Measurements from ENCODE around the gene DPP6. TPM values are rescaled to one million over a fixed set of nuclear protein-coding genes. Genes with fewer than 3 reads are reported as not detected.

Gene DPP6
- total RNA-seq, 1 donor from 2014 or later: 0.48 TPM

- Histone ChIP-seq H3K36me3 (ENCODE audit: insufficient read depth, low read length) (no peaks in the 10 kb centered on the region), H3K4me3 (ENCODE audit: insufficient read depth, low read depth, low read length) (no peak overlapping the region), H3K27me3 (ENCODE audit: insufficient read depth, low read length) (peaks cover 5% of the 10 kb centered on the region), H4K20me1 (ENCODE audit: insufficient read depth, low read length) (no peaks in the 10 kb centered on the region), H2AFZ (ENCODE audit: low read depth, low read length) (no peak overlapping the region), H3K9ac (ENCODE audit: low read length) (no peak overlapping the region), H3K4me2 (ENCODE audit: low read length) (no peak overlapping the region), H3K9me3 (ENCODE audit: insufficient read depth, low read depth, low read length) (peaks cover 3% of the 10 kb centered on the region), H3K4me1 (ENCODE audit: insufficient read depth, low read length) (no peaks in the 10 kb centered on the region), H3K79me2 (ENCODE audit: insufficient read depth, low read length) (no peaks in the 10 kb centered on the region), H3K27ac (ENCODE audit: low read depth, low read length) (no peak overlapping the region)
- Mint-ChIP-seq H3K27me3 (ENCODE audit: low read depth, unreplicated experiment) (peaks cover 29% of the 10 kb centered on the region), H3K4me1 (ENCODE audit: low read depth, unreplicated experiment) (peaks cover 3% of the 10 kb centered on the region), H3K9me3 (ENCODE audit: unreplicated experiment) (peaks cover 11% of the 10 kb centered on the region), H3K27ac (ENCODE audit: unreplicated experiment) (no peak overlapping the region), H3K36me3 (ENCODE audit: low read depth, unreplicated experiment) (no peaks in the 10 kb centered on the region), H3K4me3 (ENCODE audit: unreplicated experiment) (no peak overlapping the region)
- no peak for DNase-seq (ENCODE audit: low read depth)
- TF ChIP-seq, protein P1, sequence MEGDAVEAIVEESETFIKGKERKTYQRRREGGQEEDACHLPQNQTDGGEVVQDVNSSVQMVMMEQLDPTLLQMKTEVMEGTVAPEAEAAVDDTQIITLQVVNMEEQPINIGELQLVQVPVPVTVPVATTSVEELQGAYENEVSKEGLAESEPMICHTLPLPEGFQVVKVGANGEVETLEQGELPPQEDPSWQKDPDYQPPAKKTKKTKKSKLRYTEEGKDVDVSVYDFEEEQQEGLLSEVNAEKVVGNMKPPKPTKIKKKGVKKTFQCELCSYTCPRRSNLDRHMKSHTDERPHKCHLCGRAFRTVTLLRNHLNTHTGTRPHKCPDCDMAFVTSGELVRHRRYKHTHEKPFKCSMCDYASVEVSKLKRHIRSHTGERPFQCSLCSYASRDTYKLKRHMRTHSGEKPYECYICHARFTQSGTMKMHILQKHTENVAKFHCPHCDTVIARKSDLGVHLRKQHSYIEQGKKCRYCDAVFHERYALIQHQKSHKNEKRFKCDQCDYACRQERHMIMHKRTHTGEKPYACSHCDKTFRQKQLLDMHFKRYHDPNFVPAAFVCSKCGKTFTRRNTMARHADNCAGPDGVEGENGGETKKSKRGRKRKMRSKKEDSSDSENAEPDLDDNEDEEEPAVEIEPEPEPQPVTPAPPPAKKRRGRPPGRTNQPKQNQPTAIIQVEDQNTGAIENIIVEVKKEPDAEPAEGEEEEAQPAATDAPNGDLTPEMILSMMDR (IDR thresholded peaks at IDR 0.05; ENCODE audit: insufficient read depth, low read depth, low read length): no peak
- TF ChIP-seq EZH2 (IDR thresholded peaks at IDR 0.05; ENCODE audit: insufficient read depth, low read length): no peak
- no peak for FAIRE-seq
Observed at GRCh38 chr7:154910125-154910524, 857.9 kb downstream of the DPP6 start.

- no peak for TF ChIP-seq EZH2 (IDR thresholded peaks at IDR 0.05; ENCODE audit: insufficient read depth, low read length)
- TF ChIP-seq, protein P1 (IDR thresholded peaks at IDR 0.05; ENCODE audit: insufficient read depth, low read depth, low read length): no peak
- Histone ChIP-seq H4K20me1 (ENCODE audit: insufficient read depth, low read length) (no peaks in the 10 kb centered on the region), H3K36me3 (ENCODE audit: insufficient read depth, low read length) (no peaks in the 10 kb centered on the region), H3K9ac (ENCODE audit: low read length) (no peak overlapping the region), H3K4me3 (ENCODE audit: insufficient read depth, low read depth, low read length) (no peak overlapping the region), H3K4me1 (ENCODE audit: insufficient read depth, low read length) (no peaks in the 10 kb centered on the region), H3K27ac (ENCODE audit: low read depth, low read length) (no peak overlapping the region), H3K4me2 (ENCODE audit: low read length) (no peak overlapping the region), H3K27me3 (ENCODE audit: insufficient read depth, low read length) (peaks cover 5% of the 10 kb centered on the region), H3K79me2 (ENCODE audit: insufficient read depth, low read length) (no peaks in the 10 kb centered on the region), H2AFZ (ENCODE audit: low read depth, low read length) (no peak overlapping the region), H3K9me3 (ENCODE audit: insufficient read depth, low read depth, low read length) (peaks cover 3% of the 10 kb centered on the region)
- H3K27me3 Mint-ChIP-seq (ENCODE audit: low read depth, unreplicated experiment): peaks cover 30% of the 10 kb centered on the region
- FAIRE-seq: no peak
- H3K9me3 Mint-ChIP-seq (ENCODE audit: unreplicated experiment): peaks cover 11% of the 10 kb centered on the region
- peaks cover 3% of the 10 kb centered on the region for H3K4me1 Mint-ChIP-seq (ENCODE audit: low read depth, unreplicated experiment)
- no peaks in the 10 kb centered on the region for H3K36me3 Mint-ChIP-seq (ENCODE audit: low read depth, unreplicated experiment)
- no peak for DNase-seq (ENCODE audit: low read depth)
- no peak overlapping the region for H3K27ac Mint-ChIP-seq (ENCODE audit: unreplicated experiment)
- H3K4me3 Mint-ChIP-seq (ENCODE audit: unreplicated experiment): no peak overlapping the region
Observed at GRCh38 chr7:154910977-154911376, 858.8 kb downstream of the DPP6 start.

- FAIRE-seq: no peak
Observed at GRCh38 chr7:154911411-154911810, 859.2 kb downstream of the DPP6 start.

More at GRCh38 chr7:154911411-154911810, 859.2 kb downstream of the DPP6 start:
- Histone ChIP-seq H3K27me3 (ENCODE audit: insufficient read depth, low read length) (peaks cover 5% of the 10 kb centered on the region), H3K9me3 (ENCODE audit: insufficient read depth, low read depth, low read length) (peaks cover 3% of the 10 kb centered on the region), H2AFZ (ENCODE audit: low read depth, low read length) (no peak overlapping the region), H3K36me3 (ENCODE audit: insufficient read depth, low read length) (no peaks in the 10 kb centered on the region), H3K9ac (ENCODE audit: low read length) (no peak overlapping the region), H3K4me2 (ENCODE audit: low read length) (no peak overlapping the region), H3K79me2 (ENCODE audit: insufficient read depth, low read length) (no peaks in the 10 kb centered on the region), H3K4me1 (ENCODE audit: insufficient read depth, low read length) (no peaks in the 10 kb centered on the region), H3K4me3 (ENCODE audit: insufficient read depth, low read depth, low read length) (no peak overlapping the region), H3K27ac (ENCODE audit: low read depth, low read length) (no peak overlapping the region), H4K20me1 (ENCODE audit: insufficient read depth, low read length) (no peaks in the 10 kb centered on the region)
- Mint-ChIP-seq H3K27ac (ENCODE audit: unreplicated experiment) (no peak overlapping the region), H3K4me3 (ENCODE audit: unreplicated experiment) (no peak overlapping the region), H3K27me3 (ENCODE audit: low read depth, unreplicated experiment) (peaks cover 33% of the 10 kb centered on the region), H3K36me3 (ENCODE audit: low read depth, unreplicated experiment) (no peaks in the 10 kb centered on the region), H3K4me1 (ENCODE audit: low read depth, unreplicated experiment) (peaks cover 3% of the 10 kb centered on the region), H3K9me3 (ENCODE audit: unreplicated experiment) (peaks cover 11% of the 10 kb centered on the region)
- no peak for TF ChIP-seq EZH2 (IDR thresholded peaks at IDR 0.05; ENCODE audit: insufficient read depth, low read length)
- TF ChIP-seq, protein P1 (IDR thresholded peaks at IDR 0.05; ENCODE audit: insufficient read depth, low read depth, low read length): no peak
- no peak for DNase-seq (ENCODE audit: low read depth)
